SK-N-SH (cell line): ENCODE measurements around the gene TARDBP. TPM values are rescaled to one million over a fixed set of nuclear protein-coding genes. Genes with fewer than 3 reads are reported as not detected.

ENCODE experiments used
- CTCF ChIA-PET: fragments of 300-600, 350-600 bp; formaldehyde crosslinking; extraction: SDS; loops from one replicate; lab custom pipeline; 2021; lab: Yijun Ruan, JAX
- POLR2A ChIA-PET: fragments of 350-600 bp; sonication (Branson Sonifier 250); formaldehyde crosslinking; extraction: SDS; loops from one replicate; lab custom pipeline; 2020; ENCODE audit warnings: antibody characterized with exemption, inconsistent platforms; lab: Yijun Ruan, JAX
- DNase-seq: peaks from one replicate; pipeline ENCODE4 v3.0.0; 2012
- H2AFZ ChIP-seq: fragments of 200-600 bp; sonication (generic); 2 replicates; pipeline ENCODE4 v1.8.1; 2016; ENCODE audit warnings: antibody characterized with exemption, mild to moderate bottlenecking, low read depth
- H3F3A ChIP-seq: fragments of 200-600 bp; sonication (generic); replicated peaks from 2 replicates; pipeline ENCODE3; 2016; ENCODE audit warnings: antibody characterized with exemption, mild to moderate bottlenecking; ENCODE audit not compliant: insufficient read depth
- H3K27ac ChIP-seq, 2 experiments: fragments of 200-500 bp in 1 of 2; fragments of 200-600 bp in 1 of 2; sonication (Bioruptor generic) in 1 of 2; sonication (generic), shearing (Covaris generic) in 1 of 2; 2 replicates each; pipeline versions ENCODE4 v1.5.1 to v1.6.1; 2014 to 2016; ENCODE audit warnings: low read depth in 2 of 2, inconsistent platforms in 1 of 2, low read length in 1 of 2, mild to moderate bottlenecking in 1 of 2, mixed read lengths in 1 of 2
- H3K27me3 ChIP-seq: fragments of 200-600 bp; sonication (generic), shearing (Covaris generic); 2 replicates; pipeline ENCODE4 v1.6.1; 2016; ENCODE audit warnings: mixed run types; ENCODE audit not compliant: insufficient read depth
- H3K36me3 ChIP-seq, 2 experiments: fragments of 200-500 bp in 1 of 2; fragments of 200-600 bp in 1 of 2; sonication (Bioruptor generic) in 1 of 2; sonication (generic) in 1 of 2; replicated peaks in 1 of 2; 2 replicates each; pipeline versions ENCODE3 to v1.5.1; 2014 to 2016; ENCODE audit warnings: low read length in 1 of 2, mild to moderate bottlenecking in 1 of 2; ENCODE audit not compliant: insufficient read depth in 2 of 2, control insufficient read depth in 1 of 2
- H3K4me1 ChIP-seq, 2 experiments: fragments of 200-500 bp in 1 of 2; fragments of 200-600 bp in 1 of 2; sonication (Bioruptor generic) in 1 of 2; sonication (generic), shearing (Covaris generic) in 1 of 2; 2 replicates each; pipeline versions ENCODE4 v1.5.1 to v1.6.1; 2014 to 2016; ENCODE audit warnings: low read depth in 1 of 2, low read length in 1 of 2, mixed run types in 1 of 2; ENCODE audit not compliant: insufficient read depth in 2 of 2, control insufficient read depth in 1 of 2
- H3K4me2 ChIP-seq: fragments of 200-600 bp; sonication (generic), shearing (Covaris generic); 2 replicates; pipeline ENCODE4 v1.6.1; 2017; ENCODE audit warnings: mixed run types
- H3K4me3 ChIP-seq, 2 experiments: fragments of 200-500 bp in 1 of 2; fragments of 200-600 bp in 1 of 2; sonication (Bioruptor generic) in 1 of 2; sonication (generic), shearing (Covaris generic) in 1 of 2; 2 replicates each; pipeline versions ENCODE4 v1.5.1 to v1.8.1; 2014 to 2016; ENCODE audit warnings: low read depth in 2 of 2, inconsistent platforms in 1 of 2, low read length in 1 of 2, mild to moderate bottlenecking in 1 of 2, mixed read lengths in 1 of 2, moderate library complexity in 1 of 2
- H3K79me2 ChIP-seq: fragments of 200-600 bp; sonication (generic); 2 replicates; pipeline ENCODE4 v1.8.1; 2017; ENCODE audit warnings: mild to moderate bottlenecking; ENCODE audit not compliant: insufficient read depth
- H3K9ac ChIP-seq: fragments of 200-600 bp; sonication (generic); 2 replicates; pipeline ENCODE4 v1.6.1; 2017; ENCODE audit warnings: mixed run types
- H3K9me2 ChIP-seq: fragments of 200-600 bp; sonication (generic); 2 replicates; pipeline ENCODE4 v1.6.1; 2017; ENCODE audit warnings: mixed run types
- H3K9me3 ChIP-seq: fragments of 200-600 bp; sonication (generic); 2 replicates; pipeline ENCODE4 v1.6.1; 2017; ENCODE audit warnings: mixed run types, mild to moderate bottlenecking, moderate library complexity
- H4K20me1 ChIP-seq: fragments of 200-600 bp; sonication (generic); 2 replicates; pipeline ENCODE4 v1.6.1; 2017; ENCODE audit warnings: mild to moderate bottlenecking, mixed run types; ENCODE audit not compliant: insufficient read depth
- CHD2 ChIP-seq: fragments of 150-350 bp; IDR thresholded peaks from 2 replicates; pipeline ENCODE4 v1.6.1; 2018; ENCODE audit warnings: low read length; ENCODE audit not compliant: partially characterized antibody
- ELF1 ChIP-seq: IDR thresholded peaks from 2 replicates; pipeline ENCODE4 v1.4.0; 2012
- EP300 ChIP-seq, 2 experiments: IDR thresholded peaks; 2 replicates each; pipeline versions ENCODE4 v1.4.0 to v1.6.1; 2012; ENCODE audit warnings: borderline replicate concordance in 1 of 2, low read depth in 1 of 2, low read length in 1 of 2
- FOXJ3 ChIP-seq: sonication (generic); formaldehyde crosslinking; IDR thresholded peaks from 2 replicates; pipeline ENCODE4 v1.5.1; 2020; ENCODE audit warnings: mild to moderate bottlenecking, missing genetic modification reagents
- GABPA ChIP-seq: IDR thresholded peaks from 2 replicates; pipeline ENCODE4 v1.4.0; 2012; ENCODE audit warnings: low read depth, mild to moderate bottlenecking
- JUND ChIP-seq: IDR thresholded peaks from 2 replicates; pipeline ENCODE4 v1.4.0; 2012
- MEF2A ChIP-seq: IDR thresholded peaks from 2 replicates; pipeline ENCODE4 v1.4.0; 2012; ENCODE audit warnings: low read depth, borderline replicate concordance
- MXI1 ChIP-seq: IDR thresholded peaks from 2 replicates; pipeline ENCODE4 v1.6.1; 2012; ENCODE audit warnings: mild to moderate bottlenecking, low read depth, low read length, improper control_type of control experiment
- NRF1 ChIP-seq: IDR thresholded peaks from 2 replicates; pipeline ENCODE4 v1.6.1; 2012; ENCODE audit warnings: low read depth, mild to moderate bottlenecking, low read length
- POLR2AphosphoS5 ChIP-seq: IDR thresholded peaks from 2 replicates; pipeline ENCODE4 v1.6.1; 2012; ENCODE audit warnings: low read depth, low read length
- RCOR1 ChIP-seq: fragments of 150-350 bp; IDR thresholded peaks from 2 replicates; pipeline ENCODE4 v1.6.1; 2017; ENCODE audit warnings: antibody characterized with exemption, low read length
- RXRA ChIP-seq: IDR thresholded peaks from 2 replicates; pipeline ENCODE4 v1.4.0; 2012; ENCODE audit warnings: low read depth, mild to moderate bottlenecking, borderline replicate concordance
- SIN3A ChIP-seq: IDR thresholded peaks from 2 replicates; pipeline ENCODE4 v1.6.1; 2012; ENCODE audit warnings: low read depth, mild to moderate bottlenecking, low read length, moderate library complexity, borderline replicate concordance
- SMC3 ChIP-seq: IDR thresholded peaks from 2 replicates; pipeline ENCODE4 v1.6.1; 2012; ENCODE audit warnings: low read depth, low read length, improper control_type of control experiment
- TCF12 ChIP-seq: IDR thresholded peaks from 2 replicates; pipeline ENCODE4 v1.4.0; 2012
- TEAD4 ChIP-seq: IDR thresholded peaks from 2 replicates; pipeline ENCODE4 v1.4.0; 2012; ENCODE audit warnings: mild to moderate bottlenecking, borderline replicate concordance; ENCODE audit not compliant: insufficient read depth
- YY1 ChIP-seq: IDR thresholded peaks from 2 replicates; pipeline ENCODE4 v1.4.0; 2012; ENCODE audit warnings: low read depth, mild to moderate bottlenecking
- WGBS: methylation state at CpG from one replicate; pipeline ENCODE4 v1.1.6; 2017; ENCODE audit warnings: low lambda C conversion rate; 5-methylcytosine and 5-hydroxymethylcytosine counted together
- polyA plus RNA-seq, 3 experiments: library from polyadenylated mRNA; depleted of rRNA; stranded (reverse); fragments of >200 nt; gene quantifications; 2 replicates each; pipeline ENCODE4 v1.2.3, GENCODE V29; 2012
- TF ChIP-seq, protein P1 (sequence below): fragments of 150-350 bp; IDR thresholded peaks from 2 replicates; pipeline ENCODE4 v1.6.1; 2016; ENCODE audit warnings: mild to moderate bottlenecking, low read depth, low read length
- TF ChIP-seq, protein P2 (sequence below): IDR thresholded peaks from 2 replicates; pipeline ENCODE4 v1.4.0; 2012; ENCODE audit warnings: low read depth, borderline replicate concordance
- TF ChIP-seq, protein P3 (sequence below): IDR thresholded peaks from 2 replicates; pipeline ENCODE4; 2012
- TF ChIP-seq, protein P4 (sequence below): IDR thresholded peaks from 2 replicates; pipeline ENCODE4 v1.4.0; 2012; ENCODE audit warnings: low read depth

The TARDBP gene
- polyA plus RNA-seq, 1 of the 3 experiments (the other 2 are of a cell fraction) = 207 TPM

DNA sequence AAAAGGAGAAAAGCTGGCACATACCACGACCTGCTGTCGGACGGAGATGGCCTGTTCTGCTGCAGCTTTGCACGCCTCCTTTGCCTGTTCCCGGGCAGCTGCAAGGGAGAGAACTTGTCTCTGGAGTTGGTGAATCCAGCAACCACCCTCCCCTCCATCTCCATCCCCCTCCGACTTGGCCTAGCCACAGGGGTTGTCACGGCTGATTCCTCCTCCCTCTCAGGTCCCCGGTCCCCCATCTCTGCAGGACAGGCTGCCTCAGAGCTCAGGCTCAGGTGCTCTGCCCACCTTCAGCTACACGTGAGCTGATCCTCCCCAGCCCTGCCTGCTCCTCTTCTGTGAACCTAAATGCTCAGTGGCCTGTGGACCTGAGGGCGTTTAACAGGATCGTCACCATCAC, 58.4 kb downstream of the TARDBP start:
- H3K9me3 ChIP-seq = no peaks in the 10 kb centered on the region
- H3K9ac ChIP-seq = no peak overlapping the region
- no peaks in the 10 kb centered on the region for H3K9me2 ChIP-seq
- no peaks in the 10 kb centered on the region for H3K79me2 ChIP-seq
- ChIA-PET CTCF (interaction anchor here (1.4 to 3.4 kb wide), 3 partner anchors 10 to 33 kb away, joined by 4 to 17 read pairs (median 9); partner anchors contain the start of gene SRM), POLR2A (interaction anchor here (0.6 to 1.0 kb wide), 2 partner anchors 28 to 127 kb away, joined by 3 to 4 read pairs; no protein-coding TSS in a partner anchor)
- H3K27ac ChIP-seq = no peak overlapping the region
- no peak for DNase-seq
- no peaks in the 10 kb centered on the region for H4K20me1 ChIP-seq
- no peak overlapping the region for H3K4me2 ChIP-seq
- TF ChIP-seq SIN3A (no peak), RXRA (no peak), GABPA (no peak), TCF12 (no peak), MEF2A (no peak), RCOR1 (no peak), POLR2AphosphoS5 (no peak), MXI1 (no peak), SMC3 (no peak)
- TF ChIP-seq, protein P1, sequence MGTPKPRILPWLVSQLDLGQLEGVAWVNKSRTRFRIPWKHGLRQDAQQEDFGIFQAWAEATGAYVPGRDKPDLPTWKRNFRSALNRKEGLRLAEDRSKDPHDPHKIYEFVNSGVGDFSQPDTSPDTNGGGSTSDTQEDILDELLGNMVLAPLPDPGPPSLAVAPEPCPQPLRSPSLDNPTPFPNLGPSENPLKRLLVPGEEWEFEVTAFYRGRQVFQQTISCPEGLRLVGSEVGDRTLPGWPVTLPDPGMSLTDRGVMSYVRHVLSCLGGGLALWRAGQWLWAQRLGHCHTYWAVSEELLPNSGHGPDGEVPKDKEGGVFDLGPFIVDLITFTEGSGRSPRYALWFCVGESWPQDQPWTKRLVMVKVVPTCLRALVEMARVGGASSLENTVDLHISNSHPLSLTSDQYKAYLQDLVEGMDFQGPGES = no peak
- TF ChIP-seq, protein P2, sequence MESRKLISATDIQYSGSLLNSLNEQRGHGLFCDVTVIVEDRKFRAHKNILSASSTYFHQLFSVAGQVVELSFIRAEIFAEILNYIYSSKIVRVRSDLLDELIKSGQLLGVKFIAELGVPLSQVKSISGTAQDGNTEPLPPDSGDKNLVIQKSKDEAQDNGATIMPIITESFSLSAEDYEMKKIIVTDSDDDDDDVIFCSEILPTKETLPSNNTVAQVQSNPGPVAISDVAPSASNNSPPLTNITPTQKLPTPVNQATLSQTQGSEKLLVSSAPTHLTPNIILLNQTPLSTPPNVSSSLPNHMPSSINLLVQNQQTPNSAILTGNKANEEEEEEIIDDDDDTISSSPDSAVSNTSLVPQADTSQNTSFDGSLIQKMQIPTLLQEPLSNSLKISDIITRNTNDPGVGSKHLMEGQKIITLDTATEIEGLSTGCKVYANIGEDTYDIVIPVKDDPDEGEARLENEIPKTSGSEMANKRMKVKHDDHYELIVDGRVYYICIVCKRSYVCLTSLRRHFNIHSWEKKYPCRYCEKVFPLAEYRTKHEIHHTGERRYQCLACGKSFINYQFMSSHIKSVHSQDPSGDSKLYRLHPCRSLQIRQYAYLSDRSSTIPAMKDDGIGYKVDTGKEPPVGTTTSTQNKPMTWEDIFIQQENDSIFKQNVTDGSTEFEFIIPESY = no peak
- H3K27me3 ChIP-seq = no peaks in the 10 kb centered on the region
- no peak overlapping the region for H2AFZ ChIP-seq
- H3F3A ChIP-seq = peaks cover under 1% of the 10 kb centered on the region
- WGBS = 98% methylated on average over 9 of the region's 11 CpGs
- no peak overlapping the region for H3K4me3 ChIP-seq
- H3K4me1 ChIP-seq = no peaks in the 10 kb centered on the region
- H3K36me3 ChIP-seq = peaks cover 51 to 56% of the 10 kb centered on the region in 2 experiments

DNA sequence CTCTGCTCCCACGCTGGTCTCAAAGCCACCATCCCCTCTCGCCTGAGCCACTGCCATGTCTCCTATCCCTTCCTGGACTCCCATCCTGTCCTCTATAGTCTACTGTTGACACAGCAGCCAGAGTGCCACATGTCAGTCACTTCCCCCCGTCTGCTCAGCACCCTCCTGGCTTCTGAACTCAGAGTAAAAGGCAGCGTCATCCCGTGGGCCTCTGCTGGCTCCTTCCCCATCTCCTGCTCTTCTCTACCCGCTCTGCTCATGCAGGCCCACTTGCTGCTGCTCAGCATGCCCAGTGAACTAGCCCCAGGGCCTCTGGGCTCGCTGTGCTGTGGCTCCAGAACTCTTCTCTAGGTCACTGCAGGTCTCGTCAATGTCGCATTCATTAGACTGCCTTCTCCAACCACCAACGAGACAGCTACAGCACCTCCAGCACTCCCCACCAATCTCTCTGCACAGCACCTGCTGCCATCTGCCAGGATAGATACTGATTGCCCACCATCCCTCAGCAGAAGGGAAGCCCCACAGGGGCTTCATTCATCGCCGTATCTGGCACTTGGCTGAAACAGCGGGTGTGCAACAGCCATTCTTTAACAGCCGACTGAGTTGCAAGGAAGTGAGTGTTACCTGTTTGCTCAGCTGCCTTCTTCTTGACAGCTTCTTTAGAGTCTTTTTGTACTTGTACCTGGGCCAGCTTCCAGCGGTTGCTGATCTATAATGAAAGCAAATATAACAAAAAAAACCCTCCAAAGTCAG, 59.2 kb downstream of the TARDBP start:
- DNase-seq = no peak
- Histone ChIP-seq H3K4me1 (no peaks in the 10 kb centered on the region), H3K27me3 (no peaks in the 10 kb centered on the region), H3F3A (no peaks in the 10 kb centered on the region), H4K20me1 (no peaks in the 10 kb centered on the region), H3K79me2 (no peaks in the 10 kb centered on the region), H3K36me3 (peaks cover 54 to 55% of the 10 kb centered on the region in 2 experiments), H3K27ac (no peak overlapping the region), H3K9me3 (no peaks in the 10 kb centered on the region), H3K9me2 (no peaks in the 10 kb centered on the region), H2AFZ (no peak overlapping the region), H3K4me2 (no peak overlapping the region), H3K4me3 (no peak overlapping the region), H3K9ac (no peak overlapping the region)
- ChIA-PET CTCF (interaction anchor here (1.4 to 2.2 kb wide), 3 partner anchors 10 to 34 kb away, joined by 4 to 10 read pairs (median 9); partner anchors contain the start of gene SRM), POLR2A (interaction anchor here (1.0 kb wide), 1 partner anchor 27 kb away, joined by 3 read pairs; no protein-coding TSS in a partner anchor)
- WGBS = 82% methylated on average over 12 of the region's 15 CpGs
- no peak for TF ChIP-seq SIN3A
- TF ChIP-seq NRF1 = no peak
- no peak for TF ChIP-seq TCF12
- no peak for TF ChIP-seq TEAD4
- no peak for TF ChIP-seq POLR2AphosphoS5
- TF ChIP-seq FOXJ3 (CRISPR knock-in tag) = no peak
- no peak for TF ChIP-seq RCOR1
- no peak for TF ChIP-seq RXRA
- TF ChIP-seq, protein P2 = no peak
- TF ChIP-seq, protein P3, sequence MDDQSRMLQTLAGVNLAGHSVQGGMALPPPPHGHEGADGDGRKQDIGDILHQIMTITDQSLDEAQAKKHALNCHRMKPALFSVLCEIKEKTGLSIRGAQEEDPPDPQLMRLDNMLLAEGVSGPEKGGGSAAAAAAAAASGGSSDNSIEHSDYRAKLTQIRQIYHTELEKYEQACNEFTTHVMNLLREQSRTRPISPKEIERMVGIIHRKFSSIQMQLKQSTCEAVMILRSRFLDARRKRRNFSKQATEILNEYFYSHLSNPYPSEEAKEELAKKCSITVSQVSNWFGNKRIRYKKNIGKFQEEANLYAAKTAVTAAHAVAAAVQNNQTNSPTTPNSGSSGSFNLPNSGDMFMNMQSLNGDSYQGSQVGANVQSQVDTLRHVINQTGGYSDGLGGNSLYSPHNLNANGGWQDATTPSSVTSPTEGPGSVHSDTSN = no peak
- TF ChIP-seq ELF1 = no peak
- no peak for TF ChIP-seq JUND
- TF ChIP-seq YY1 = no peak
- TF ChIP-seq, protein P4, sequence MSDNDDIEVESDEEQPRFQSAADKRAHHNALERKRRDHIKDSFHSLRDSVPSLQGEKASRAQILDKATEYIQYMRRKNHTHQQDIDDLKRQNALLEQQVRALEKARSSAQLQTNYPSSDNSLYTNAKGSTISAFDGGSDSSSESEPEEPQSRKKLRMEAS = no peak
- no peak for TF ChIP-seq CHD2
- no peak for TF ChIP-seq EP300 (IDR thresholded peaks at IDR 0.05; ENCODE audit: borderline replicate concordance in 1 of 2, low read depth in 1 of 2, low read length in 1 of 2)
